K562 (cell line): ENCODE measurements around the gene CRIP1. TPM values are rescaled to one million over a fixed set of nuclear protein-coding genes. Genes with fewer than 3 reads are reported as not detected.
A peak's percentile ranks its signal among the peaks of the same experiment; 100 is the strongest.

Source experiments
- ATAC-seq: fragments of 200-7000 bp; cut with Tn5 transposase; 3 replicates; pipeline ENCODE4 v1.9.1; 2020; ENCODE audit warnings: moderate library complexity
- BruUV-seq: library from RNA; stranded (reverse); fragments of 400-500 nt; replicated peaks from 2 replicates; lab custom pipeline; 2021; lab: Mats Ljungman, UMichigan
- CTCF ChIA-PET: fragments of 300-600 bp; formaldehyde crosslinking; extraction: SDS; loops from one replicate; lab custom pipeline; 2021; ENCODE audit warnings: low intra/inter-chr PET ratio; lab: Yijun Ruan, JAX
- POLR2A ChIA-PET: fragments of 300-600, 350-650 bp; sonication (Branson Sonifier 250); formaldehyde crosslinking; extraction: SDS; loops from one replicate; lab custom pipeline; 2021; ENCODE audit warnings: antibody characterized with exemption, inconsistent platforms; lab: Yijun Ruan, JAX
- DNase-seq, 4 experiments: peaks; one replicate each; pipeline versions ENCODE4 v3.0.0 to v3.0.0-alpha.2; 2011 to 2018; ENCODE audit warnings: low spot score in 3 of 4, mixed read lengths in 3 of 4; ENCODE audit errors: extremely low read depth in 1 of 4
- FAIRE-seq: peaks from 2 replicates; lab custom pipeline; 2011; peaks lifted over from hg19 to GRCh38; lab: Jason Lieb, UNC
- H2AFZ ChIP-seq: 2 replicates; pipeline ENCODE4 v1.6.0; 2011; ENCODE audit warnings: low read depth, low read length, control low read depth, inconsistent platforms
- H3K27ac ChIP-seq: fragments of 200-600 bp; 3 replicates; pipeline ENCODE4 v1.8.0; 2011; ENCODE audit warnings: low read depth, mild to moderate bottlenecking, control low read depth, inconsistent platforms, low read length, moderate library complexity, mixed read lengths; ENCODE audit errors: extremely low read depth
- H3K27me3 ChIP-seq, 2 experiments: fragments of 300-600 bp in 1 of 2; 2 replicates in 1 of 2; 3 replicates in 1 of 2; pipeline versions ENCODE4 v1.6.0 to v1.8.0; 2011; ENCODE audit warnings: inconsistent platforms in 2 of 2, low read length in 2 of 2, mild to moderate bottlenecking in 1 of 2, mixed read lengths in 1 of 2, moderate library complexity in 1 of 2; ENCODE audit not compliant: control insufficient read depth in 2 of 2, insufficient read depth in 2 of 2
- H3K36me3 ChIP-seq: fragments of 300-600 bp; 3 replicates; pipeline ENCODE4 v1.8.0; 2011; ENCODE audit warnings: mild to moderate bottlenecking, low read length, inconsistent platforms; ENCODE audit not compliant: control insufficient read depth, insufficient read depth
- H3K4me1 ChIP-seq, 2 experiments: fragments of 200-600 bp in 1 of 2; replicated peaks in 1 of 2; 2 replicates in 1 of 2; 3 replicates in 1 of 2; pipeline versions ENCODE4 v1.5.1 to v1.8.0; 2011; ENCODE audit warnings: inconsistent platforms in 2 of 2, low read length in 2 of 2, mild to moderate bottlenecking in 1 of 2, mixed read lengths in 1 of 2, moderate library complexity in 1 of 2; ENCODE audit not compliant: control insufficient read depth in 2 of 2, insufficient read depth in 2 of 2
- H3K4me2 ChIP-seq: 2 replicates; pipeline ENCODE4 v1.6.1; 2011; ENCODE audit warnings: low read length, control low read depth, inconsistent platforms, mixed read lengths; ENCODE audit not compliant: insufficient read depth
- H3K4me3 ChIP-seq: fragments of 200-600 bp; sonication (generic), shearing (Covaris generic); 2 replicates; pipeline ENCODE4 v1.5.1; 2016; ENCODE audit warnings: control low read depth, inconsistent platforms
- H3K79me2 ChIP-seq: fragments of 200-600 bp; 3 replicates; pipeline ENCODE4 v1.8.0; 2011; ENCODE audit warnings: low read length, inconsistent platforms; ENCODE audit not compliant: control insufficient read depth, insufficient read depth
- H3K9ac ChIP-seq, 2 experiments: 2 replicates each; pipeline versions ENCODE4 v1.6.0 to v1.6.1; 2011; ENCODE audit warnings: low read depth in 2 of 2, low read length in 2 of 2, control low read depth in 1 of 2, inconsistent platforms in 1 of 2, mild to moderate bottlenecking in 1 of 2, mixed read lengths in 1 of 2; ENCODE audit not compliant: insufficient read depth in 1 of 2
- H3K9me1 ChIP-seq: one replicate; pipeline ENCODE4 v1.6.0; 2011; ENCODE audit warnings: inconsistent platforms, mild to moderate bottlenecking, low read length, moderate library complexity; ENCODE audit not compliant: control insufficient read depth, insufficient read depth
- H3K9me3 ChIP-seq: replicated peaks from 2 replicates; pipeline ENCODE4 v1.5.1; 2011; ENCODE audit warnings: low read depth, low read length, inconsistent platforms; ENCODE audit not compliant: control insufficient read depth, insufficient read depth
- H4K20me1 ChIP-seq: replicated peaks from 2 replicates; pipeline ENCODE4 v1.6.1; 2011; ENCODE audit warnings: low read length, inconsistent platforms, mixed read lengths; ENCODE audit not compliant: control insufficient read depth, insufficient read depth
- CCNT2 ChIP-seq: IDR thresholded peaks from 2 replicates; pipeline ENCODE4 v1.6.1; 2011; ENCODE audit warnings: borderline replicate concordance, low read depth, mild to moderate bottlenecking, moderate library complexity, mixed read lengths, low read length; ENCODE audit not compliant: insufficient read length; ENCODE audit errors: extremely low read depth
- E2F1 ChIP-seq: sonication (generic); formaldehyde crosslinking; IDR thresholded peaks from 2 replicates; pipeline ENCODE4 v1.8.1; 2023; ENCODE audit warnings: mild to moderate bottlenecking, missing genetic modification reagents, moderate library complexity
- FUS ChIP-seq: fragments of 200-400 bp; formaldehyde crosslinking; optimal IDR thresholded peaks from 2 replicates; pipeline ENCODE3; 2017; ENCODE audit warnings: low read depth, low read length
- HOMEZ ChIP-seq: fragments of 250-450 bp; sonication (Bioruptor Pico); IDR thresholded peaks from 2 replicates; pipeline ENCODE4 v1.4.0; 2020; ENCODE audit warnings: mild to moderate bottlenecking, moderate library complexity
- NCOA2 ChIP-seq, 2 experiments: fragments of 450-650 bp; IDR thresholded peaks; 2 replicates each; pipeline ENCODE4 v1.6.1; 2018; ENCODE audit warnings: mild to moderate bottlenecking in 2 of 2, moderate library complexity in 1 of 2; ENCODE audit not compliant: partially characterized antibody in 2 of 2
- NFATC3 ChIP-seq: fragments of 450-650 bp; IDR thresholded peaks from 2 replicates; pipeline ENCODE4 v1.6.1; 2017; ENCODE audit warnings: mild to moderate bottlenecking
- POLR2G ChIP-seq: fragments of 200-400 bp; formaldehyde crosslinking; IDR thresholded peaks from 2 replicates; pipeline ENCODE4 v1.6.1; 2017; ENCODE audit warnings: low read depth, mild to moderate bottlenecking, antibody characterized with exemption, low read length, moderate library complexity
- RBFOX2 ChIP-seq: fragments of 200-400 bp; formaldehyde crosslinking; IDR thresholded peaks from 2 replicates; pipeline ENCODE4 v1.6.1; 2017; ENCODE audit warnings: low read depth, mild to moderate bottlenecking, low read length, moderate library complexity
- THAP7 ChIP-seq: fragments of 250-450 bp; sonication (Bioruptor Pico); IDR thresholded peaks from 2 replicates; pipeline ENCODE4 v1.5.0; 2021
- ZFX ChIP-seq: sonication (generic); formaldehyde crosslinking; IDR thresholded peaks from 2 replicates; pipeline ENCODE4 v1.8.0; 2022; ENCODE audit warnings: mild to moderate bottlenecking, missing genetic modification reagents, moderate library complexity
- WGBS: fragments of 100-300 bp; shearing (Covaris generic); methylation state at CpG from one replicate; pipeline ENCODE4 v1.1.6; 2016; ENCODE audit warnings: low coverage, mixed read lengths; ENCODE audit not compliant: insufficient coverage; ENCODE audit errors: missing lambda C conversion rate; 5-methylcytosine and 5-hydroxymethylcytosine counted together
- in situ Hi-C: fragments of 300-500 bp; cut with MboI; formaldehyde crosslinking; loops from 4 replicates; pipeline ENCODE4 v1.15.0; 2018; ENCODE audit warnings: inconsistent platforms, mixed read lengths
- intact Hi-C: fragments of 100-400 bp; cut with micrococcal nuclease; formaldehyde crosslinking; loops from 2 replicates; pipeline ENCODE4 v1.14.2; 2022
- polyA plus RNA-seq, 8 experiments: library from polyadenylated mRNA; depleted of rRNA in 4 of 8; stranded (reverse) in 5 of 8; unstranded in 3 of 8; fragments of >200 nt; fragmentation: Nextera tagmentation in 2 of 8; fragmentation: Illumina TruSeq in 1 of 8; extraction: Ambion mirVana in 2 of 8; extraction: Trizol in 1 of 8; gene quantifications; 2 replicates each; pipeline versions ENCODE4 v1.2.1 to v1.2.3, GENCODE V29; 2011 to 2014; ENCODE audit warnings: inconsistent platforms in 1 of 8, missing spikeins in 1 of 8
- total RNA-seq, 7 experiments: library from RNA; depleted of rRNA in 6 of 7; stranded (reverse); fragments of >200 nt in 6 of 7; fragmentation: Illumina TruSeq in 2 of 7; extraction: Trizol in 2 of 7; gene quantifications; 2 replicates each; pipeline versions ENCODE4 v1.2.1 to v1.2.3, GENCODE V29; 2011 to 2021; ENCODE audit warnings: low replicate concordance in 1 of 7

The CRIP1 gene
- total and polyA plus RNA-seq, 9 of the 15 experiments (the other 6 are each of a cell fraction or from before 2014, with no cell fraction given): 0.11 to 0.58 (median 0.14) TPM; not detected in 6

- TF ChIP-seq THAP7 (CRISPR knock-in tag): no peak
- TF ChIP-seq CCNT2: peak; percentile 39
- TF ChIP-seq ZFX: peak; percentile 81
- TF ChIP-seq FUS: no peak
- no peak for TF ChIP-seq NCOA2 (IDR thresholded peaks at IDR 0.05; ENCODE audit: partially characterized antibody in 2 of 2)
- TF ChIP-seq, all 486 proteins: peak for 21
These were observed 4.8 kb downstream of the CRIP1 start (continued) for GRCh38 chr14:105491366-105491973.

GRCh38 chr14:105492031-105492970 lies 5.6 kb downstream of the CRIP1 start:
- no peak for FAIRE-seq
- Histone ChIP-seq H2AFZ (no peak overlapping the region), H3K9ac (peak overlapping the region in 1 of 2 experiments; percentile 56; a peak in 1 of 4 replicates), H3K79me2 (peaks cover 5% of the 10 kb centered on the region; the same call in 2 of the 3 replicates), H3K4me1 (peaks cover 0 to 85% of the 10 kb centered on the region in 2 experiments; a peak in 4 of 5 replicates), H3K27me3 (no peaks in the 10 kb centered on the region)
- POLR2A ChIA-PET: interaction anchor here (0.6 to 2.1 kb wide), 3 partner anchors 8 to 928 kb away, joined by 3 to 15 read pairs (median 4); no protein-coding TSS in a partner anchor
- 75% methylated on average over 13 of the region's 24 CpGs for WGBS
- BruUV-seq: TSS peak; percentile 63
- TF ChIP-seq RBFOX2 (peak; percentile 44; the same call in 1 of the 2 replicates), NFATC3 (no peak), POLR2G (peak; percentile 34; the same call in 1 of the 2 replicates), HOMEZ (CRISPR knock-in tag) (no peak), E2F1 (CRISPR knock-in tag) (no peak)
- TF ChIP-seq, all 486 proteins: peak for 2
- peaks cover 2% of the 10 kb centered on the region; the same call in 1 of the 3 replicates for H3K36me3 ChIP-seq
- in situ Hi-C loops (no loop called here), intact Hi-C loops (no loop called here)
- H3K27ac ChIP-seq: no peak overlapping the region
- CTCF ChIA-PET: no interaction called here
- H4K20me1 ChIP-seq: peaks cover 6% of the 10 kb centered on the region
- H3K9me1 ChIP-seq: no peaks in the 10 kb centered on the region
- H3K9me3 ChIP-seq: no peaks in the 10 kb centered on the region
- ATAC-seq (no peak), DNase-seq (no peak)
- H3K4me2 ChIP-seq: peak overlapping the region; percentile 58; the same call in 1 of the 2 replicates
- H3K4me3 ChIP-seq: peak overlapping the region; percentile 83; the same call in 1 of the 2 replicates
